ENCODE measurements around the gene AKT3.

AKT3 gene

DNA sequence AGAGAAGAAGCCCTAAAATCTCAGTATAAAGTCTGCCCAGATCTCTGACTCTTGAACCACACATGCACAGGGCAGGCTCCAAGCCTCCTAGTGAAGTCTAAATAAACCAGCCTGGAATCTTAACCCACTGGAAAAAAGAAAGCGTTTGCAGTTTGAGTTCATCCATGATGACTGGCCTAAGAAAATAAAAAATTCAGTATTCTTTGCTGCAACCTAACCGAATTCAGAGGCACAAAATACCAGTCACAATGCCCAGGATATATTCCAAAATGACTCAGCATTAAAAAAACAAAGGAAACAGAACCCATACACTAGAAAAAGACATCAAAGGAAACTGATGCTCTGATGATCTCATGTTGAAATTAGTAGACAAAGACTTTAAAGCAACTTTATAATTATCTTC is 325.0 kb downstream of the AKT3 start:
- DNase-seq (ENCODE audit: low read depth) = no peak
- no peak overlapping the region for H3K4me3 ChIP-seq (ENCODE audit: low read depth, low read length)
- TF ChIP-seq, protein P1, sequence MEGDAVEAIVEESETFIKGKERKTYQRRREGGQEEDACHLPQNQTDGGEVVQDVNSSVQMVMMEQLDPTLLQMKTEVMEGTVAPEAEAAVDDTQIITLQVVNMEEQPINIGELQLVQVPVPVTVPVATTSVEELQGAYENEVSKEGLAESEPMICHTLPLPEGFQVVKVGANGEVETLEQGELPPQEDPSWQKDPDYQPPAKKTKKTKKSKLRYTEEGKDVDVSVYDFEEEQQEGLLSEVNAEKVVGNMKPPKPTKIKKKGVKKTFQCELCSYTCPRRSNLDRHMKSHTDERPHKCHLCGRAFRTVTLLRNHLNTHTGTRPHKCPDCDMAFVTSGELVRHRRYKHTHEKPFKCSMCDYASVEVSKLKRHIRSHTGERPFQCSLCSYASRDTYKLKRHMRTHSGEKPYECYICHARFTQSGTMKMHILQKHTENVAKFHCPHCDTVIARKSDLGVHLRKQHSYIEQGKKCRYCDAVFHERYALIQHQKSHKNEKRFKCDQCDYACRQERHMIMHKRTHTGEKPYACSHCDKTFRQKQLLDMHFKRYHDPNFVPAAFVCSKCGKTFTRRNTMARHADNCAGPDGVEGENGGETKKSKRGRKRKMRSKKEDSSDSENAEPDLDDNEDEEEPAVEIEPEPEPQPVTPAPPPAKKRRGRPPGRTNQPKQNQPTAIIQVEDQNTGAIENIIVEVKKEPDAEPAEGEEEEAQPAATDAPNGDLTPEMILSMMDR (IDR thresholded peaks at IDR 0.05; ENCODE audit: insufficient read depth, low read depth, low read length, missing control alignments) = no peak

DNA sequence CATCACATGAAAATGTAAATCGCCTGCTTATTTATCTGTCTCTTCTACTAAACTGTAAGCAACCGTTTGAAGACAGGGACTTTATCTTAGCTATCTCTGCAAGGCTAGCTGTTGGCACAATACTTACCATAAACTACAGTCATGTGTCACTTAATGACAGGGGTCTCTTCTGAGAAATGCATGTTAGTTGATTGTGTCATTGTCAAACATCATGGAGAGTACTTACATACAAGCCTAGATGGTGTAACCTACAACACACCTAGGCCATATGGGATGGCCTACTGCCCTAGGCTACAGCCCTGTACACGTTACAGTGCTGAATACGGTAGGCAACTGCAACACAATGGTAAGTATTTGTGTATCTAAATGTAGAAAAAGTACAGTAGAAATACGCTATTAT is 326.3 kb downstream of the AKT3 start:
- no peak for DNase-seq (ENCODE audit: low read depth)
- TF ChIP-seq, protein P1 (IDR thresholded peaks at IDR 0.05; ENCODE audit: insufficient read depth, low read depth, low read length, missing control alignments) = no peak
- no peak overlapping the region for H3K4me3 ChIP-seq (ENCODE audit: low read depth, low read length)

DNA sequence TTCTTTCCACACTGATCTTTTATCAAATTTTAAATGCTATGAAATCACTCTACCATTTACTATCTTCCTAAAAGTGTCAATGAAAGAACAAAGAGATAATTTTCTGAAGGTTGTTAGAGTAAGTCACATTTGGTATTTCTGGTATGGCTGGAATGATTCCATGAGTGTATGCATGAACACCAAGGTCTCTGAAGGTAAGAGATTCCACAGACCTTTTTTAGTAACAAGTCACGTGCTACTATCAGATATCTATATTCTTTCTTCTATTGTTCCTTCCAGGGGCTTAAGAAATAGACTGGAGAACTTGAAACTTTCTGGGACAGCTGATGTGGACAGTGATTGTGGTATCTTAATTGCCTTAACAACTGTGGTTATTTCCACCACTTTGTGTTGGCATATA is 329.2 kb downstream of the AKT3 start:
- H3K4me3 ChIP-seq (ENCODE audit: low read depth, low read length) = no peak overlapping the region
- TF ChIP-seq, protein P1 (IDR thresholded peaks at IDR 0.05; ENCODE audit: insufficient read depth, low read depth, low read length, missing control alignments) = no peak
- no peak for DNase-seq (ENCODE audit: low read depth)

DNA sequence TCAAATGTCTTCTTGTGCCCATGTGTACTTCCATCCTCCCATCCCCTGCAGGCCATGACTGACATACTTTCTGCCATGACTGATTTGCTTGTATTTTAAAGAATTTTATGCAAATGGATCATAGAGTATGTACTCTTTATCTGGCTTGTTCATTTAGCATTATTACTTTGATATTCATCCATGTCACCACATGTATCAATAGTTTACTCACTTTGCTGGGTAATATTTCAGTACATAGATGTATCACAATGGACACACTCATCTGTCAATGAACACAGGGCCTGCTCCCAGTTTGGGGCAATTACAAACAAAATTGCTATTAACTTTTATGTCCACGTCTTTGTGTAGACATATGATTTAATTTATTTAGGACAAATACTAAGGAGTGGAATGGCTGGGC is 335.1 kb downstream of the AKT3 start:
- no peak for DNase-seq (ENCODE audit: low read depth)
- TF ChIP-seq, protein P1 (IDR thresholded peaks at IDR 0.05; ENCODE audit: insufficient read depth, low read depth, low read length, missing control alignments) = no peak
- H3K4me3 ChIP-seq (ENCODE audit: low read depth, low read length) = no peak overlapping the region

DNA sequence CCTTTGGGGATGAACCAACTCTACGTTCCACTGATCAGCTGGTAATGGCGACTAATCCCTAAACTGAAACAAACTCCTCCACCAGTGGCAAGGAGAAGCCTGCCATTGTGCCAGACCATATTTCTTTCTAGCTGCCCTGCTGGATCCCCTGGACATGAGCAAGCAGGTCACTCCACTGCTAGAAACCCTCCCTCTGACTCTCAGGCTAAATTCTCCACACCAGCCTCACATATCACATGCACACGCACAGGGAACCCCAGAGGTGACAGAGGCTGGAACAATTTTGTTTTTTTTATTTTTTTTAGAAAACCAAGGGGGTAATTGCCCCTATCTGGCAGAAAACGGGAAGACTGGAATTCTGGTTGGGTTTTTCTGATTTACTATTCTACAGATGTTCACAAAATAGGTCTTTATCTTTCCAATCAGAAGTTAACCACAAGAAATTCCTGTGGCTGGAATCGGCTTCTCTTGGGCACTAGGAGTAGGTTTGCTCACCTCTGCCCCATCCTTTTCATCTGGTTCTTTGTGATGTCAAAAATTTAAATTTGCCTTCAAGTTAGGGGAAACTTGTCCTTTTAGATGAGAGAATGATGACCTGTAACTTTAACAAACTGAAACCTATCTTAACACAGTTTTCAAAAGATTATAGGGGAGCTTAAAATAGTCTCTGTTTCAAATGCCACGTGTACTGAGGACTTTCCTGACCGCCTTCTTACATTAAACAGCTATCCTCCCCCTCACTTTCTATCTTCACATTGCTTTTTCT is 336.1 kb downstream of the AKT3 start:
- TF ChIP-seq, protein P1 (IDR thresholded peaks at IDR 0.05; ENCODE audit: insufficient read depth, low read depth, low read length, missing control alignments) = no peak
- no peak for DNase-seq (ENCODE audit: low read depth)
- H3K4me3 ChIP-seq (ENCODE audit: low read depth, low read length) = no peak overlapping the region

DNA sequence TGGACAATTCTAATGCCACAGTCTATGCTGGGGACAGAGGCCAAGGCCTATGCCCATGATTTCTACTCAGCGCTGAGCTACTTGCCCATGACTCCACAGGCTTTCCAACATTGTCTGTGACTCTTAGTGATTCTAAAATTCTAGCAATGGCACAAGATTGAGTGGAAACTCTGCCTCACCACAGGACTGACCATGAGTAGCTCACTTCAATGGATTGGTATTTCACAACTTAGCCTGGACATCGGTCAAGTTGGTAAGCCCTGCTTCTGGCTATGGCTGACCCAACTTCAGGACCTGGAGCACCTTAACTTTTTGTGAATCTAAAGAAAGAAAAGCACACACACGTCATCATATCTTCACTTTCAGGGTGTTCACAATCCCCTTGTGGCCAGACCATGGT is 339.1 kb downstream of the AKT3 start:
- no peak overlapping the region for H3K4me3 ChIP-seq (ENCODE audit: low read depth, low read length)
- DNase-seq (ENCODE audit: low read depth) = no peak
- TF ChIP-seq, protein P1 (IDR thresholded peaks at IDR 0.05; ENCODE audit: insufficient read depth, low read depth, low read length, missing control alignments) = no peak

DNA sequence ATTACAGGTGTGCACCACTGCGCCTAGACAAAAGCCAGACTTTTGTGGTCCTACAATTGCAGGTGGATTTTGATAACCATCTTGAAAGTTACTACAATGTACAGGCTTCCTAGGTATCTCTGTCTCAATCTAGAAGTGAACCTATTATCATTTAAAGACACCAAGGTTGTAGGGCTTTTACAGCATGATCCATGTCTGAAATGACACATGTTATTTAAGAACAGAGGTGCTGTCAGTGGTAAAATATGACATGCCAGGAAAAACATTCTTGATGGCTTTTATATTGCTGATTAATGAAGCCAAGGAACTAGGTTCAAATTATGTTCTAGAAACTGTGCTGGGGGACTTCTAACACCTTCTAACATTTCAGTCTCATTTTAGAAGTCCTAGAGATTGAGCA is 341.1 kb downstream of the AKT3 start:
- H3K4me3 ChIP-seq (ENCODE audit: low read depth, low read length) = no peak overlapping the region
- DNase-seq (ENCODE audit: low read depth) = no peak
- TF ChIP-seq, protein P1 (IDR thresholded peaks at IDR 0.05; ENCODE audit: insufficient read depth, low read depth, low read length, missing control alignments) = no peak
